Activated CD8-positive, alpha-beta memory T cell treated with anti-CD3 and anti-CD28 coated beads for 48 hours (primary cell): Measurements from ENCODE around the gene NPC1.
"Not testable (repeated sequence)": the region's sequence is repeated elsewhere in the genome, so short reads cannot be mapped to it uniquely, and the experiment has no call there.

Experiments used
- DNase-seq, 3 experiments: peaks; one replicate each; pipeline ENCODE4 v3.0.0-alpha.2; 2020; ENCODE audit warnings: low read depth in 2 of 3, low spot score in 2 of 3

Gene NPC1

DNA sequence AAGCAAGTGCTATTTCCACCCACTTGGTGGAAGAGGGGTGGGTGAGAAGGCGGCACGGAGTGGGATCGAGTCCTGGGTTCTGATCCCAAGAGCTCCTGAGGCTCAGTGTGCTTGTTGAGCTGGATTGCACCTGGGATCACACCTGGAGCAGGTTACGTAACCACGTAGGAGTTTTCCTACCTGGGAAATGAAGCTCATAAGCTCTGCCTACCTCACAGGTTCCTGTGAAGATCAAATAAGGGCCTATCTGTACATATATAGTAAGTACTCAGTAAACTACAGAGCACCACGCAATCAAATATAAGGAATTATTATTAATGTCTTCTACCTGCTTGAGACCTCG is 11.0 kb downstream of the NPC1 start:
- no peak for DNase-seq

DNA sequence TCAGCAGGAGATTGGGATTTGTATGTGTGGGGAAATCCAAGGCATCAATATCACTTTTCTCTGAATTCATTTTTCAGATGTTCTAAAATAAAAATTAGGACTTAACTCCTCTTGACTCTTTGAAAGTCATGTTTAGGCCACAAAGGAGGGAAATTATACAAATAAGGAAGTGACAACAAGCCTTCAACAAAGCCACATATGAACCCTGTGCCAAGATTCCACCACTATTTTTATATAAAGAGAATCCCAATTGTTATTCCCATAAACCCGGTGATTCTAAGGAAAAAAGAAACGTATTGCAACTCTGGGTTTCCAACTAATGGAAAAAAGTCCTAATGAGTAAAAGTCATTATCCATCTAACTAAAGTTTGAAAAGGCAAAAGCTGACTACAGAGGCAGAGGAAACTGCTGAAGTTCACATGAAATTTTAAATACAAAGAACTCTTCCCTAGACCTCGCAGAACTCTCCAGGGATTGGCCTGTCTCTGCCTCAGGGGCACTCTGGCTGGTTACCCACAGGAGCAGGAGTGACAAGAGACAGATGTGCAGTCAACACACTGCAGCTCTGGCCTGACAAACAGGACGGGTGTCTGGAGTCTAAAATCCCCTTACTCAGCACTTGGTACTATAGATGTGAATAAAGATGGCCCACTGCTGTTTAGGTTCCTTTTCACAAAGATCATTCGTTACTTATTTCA is 11.5 kb downstream of the NPC1 start:
- no peak for DNase-seq

DNA sequence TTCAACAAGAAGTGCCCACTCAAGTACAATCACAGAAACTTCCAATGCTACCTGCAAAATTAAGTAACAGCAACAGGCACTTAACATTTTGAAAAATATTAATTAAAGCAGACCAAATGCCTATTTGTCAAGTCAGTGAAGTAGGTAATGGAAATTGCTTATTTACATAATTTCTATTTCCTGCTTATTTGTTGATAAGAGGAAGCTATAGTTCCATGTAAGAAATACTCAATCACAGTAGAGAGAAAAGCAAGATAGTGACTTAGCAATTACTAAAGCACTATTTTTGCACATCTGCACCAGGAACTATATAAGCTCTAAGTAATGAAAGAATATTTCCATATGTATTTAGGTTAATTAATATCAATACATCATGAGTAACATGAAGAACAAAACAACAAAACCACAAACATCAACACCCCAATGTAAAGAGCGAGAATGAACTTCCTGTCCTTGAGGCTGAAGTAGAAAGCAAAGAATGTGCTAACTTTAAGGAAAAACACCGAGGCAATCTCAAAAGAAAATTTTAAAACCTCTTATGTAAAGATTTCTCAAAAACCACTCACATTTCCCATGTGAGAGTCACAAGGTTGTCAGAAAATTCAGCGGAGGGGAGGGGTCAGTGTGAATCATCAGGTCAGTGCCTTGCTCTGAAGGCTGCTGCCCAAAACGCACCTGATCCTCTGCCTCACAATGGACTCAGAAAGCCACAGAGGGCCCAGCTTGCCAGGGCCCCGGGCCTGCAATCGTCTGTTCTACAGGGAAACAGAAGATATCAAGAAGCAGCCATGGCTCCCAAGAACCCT is 12.5 kb downstream of the NPC1 start:
- no peak for DNase-seq

DNA sequence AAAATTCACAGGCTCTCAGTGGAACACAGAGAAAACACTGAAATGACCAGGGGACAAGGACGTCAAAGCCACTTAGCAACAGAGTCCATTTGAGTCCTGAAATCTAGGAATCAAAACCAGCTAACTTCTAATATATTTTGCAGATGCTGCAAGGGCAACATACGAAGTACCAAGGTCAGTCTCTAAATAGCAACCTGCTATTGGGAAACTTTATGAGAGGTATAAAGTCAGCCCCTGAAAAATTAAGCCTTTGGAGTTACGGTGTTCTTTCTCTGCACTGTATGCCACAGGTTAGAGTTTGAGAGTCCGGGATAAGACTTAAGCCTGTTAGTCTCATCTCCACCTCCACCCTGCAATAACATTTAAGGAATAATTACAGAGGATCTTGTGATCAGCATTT is 13.3 kb downstream of the NPC1 start:
- DNase-seq = no peak

DNA sequence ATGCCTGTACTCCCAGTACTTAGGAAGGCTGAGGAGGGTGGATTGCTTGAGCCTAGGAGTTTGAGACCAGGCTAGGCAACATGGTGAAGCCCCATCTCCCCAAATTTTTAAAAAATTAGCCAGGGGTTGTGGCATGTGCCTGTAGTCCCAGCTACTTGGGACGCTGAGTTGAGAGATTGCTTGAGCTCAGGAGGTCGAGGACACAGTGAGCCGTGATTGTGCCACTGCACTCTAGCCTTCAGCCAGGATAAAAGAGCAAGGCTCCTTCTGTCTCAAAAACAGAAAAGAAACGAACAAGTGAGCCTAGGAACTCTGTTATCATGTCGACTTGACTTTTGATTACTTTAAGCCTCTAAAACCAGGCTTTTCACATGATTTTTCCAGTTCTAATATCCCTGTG is 13.7 kb downstream of the NPC1 start:
- no peak for DNase-seq

DNA sequence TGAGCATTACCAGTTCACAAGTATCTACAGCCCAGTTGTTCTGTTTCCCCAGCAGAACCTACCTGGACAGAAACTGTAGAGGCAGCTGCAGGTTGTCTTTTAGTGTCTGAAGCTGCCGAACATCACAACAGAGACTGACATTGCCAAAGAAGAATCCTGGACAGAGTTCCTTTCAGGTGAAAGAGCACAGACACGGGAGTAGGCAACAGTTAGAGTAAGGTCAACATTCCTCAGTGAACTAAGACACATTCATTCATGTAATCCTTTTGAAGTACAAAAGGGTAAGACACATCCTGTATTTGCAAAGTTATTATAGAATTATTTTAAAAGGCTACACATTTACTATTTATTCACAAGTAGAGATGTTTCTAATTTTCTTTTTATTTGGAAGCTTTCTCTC is 14.3 kb downstream of the NPC1 start:
- no peak for DNase-seq

DNA sequence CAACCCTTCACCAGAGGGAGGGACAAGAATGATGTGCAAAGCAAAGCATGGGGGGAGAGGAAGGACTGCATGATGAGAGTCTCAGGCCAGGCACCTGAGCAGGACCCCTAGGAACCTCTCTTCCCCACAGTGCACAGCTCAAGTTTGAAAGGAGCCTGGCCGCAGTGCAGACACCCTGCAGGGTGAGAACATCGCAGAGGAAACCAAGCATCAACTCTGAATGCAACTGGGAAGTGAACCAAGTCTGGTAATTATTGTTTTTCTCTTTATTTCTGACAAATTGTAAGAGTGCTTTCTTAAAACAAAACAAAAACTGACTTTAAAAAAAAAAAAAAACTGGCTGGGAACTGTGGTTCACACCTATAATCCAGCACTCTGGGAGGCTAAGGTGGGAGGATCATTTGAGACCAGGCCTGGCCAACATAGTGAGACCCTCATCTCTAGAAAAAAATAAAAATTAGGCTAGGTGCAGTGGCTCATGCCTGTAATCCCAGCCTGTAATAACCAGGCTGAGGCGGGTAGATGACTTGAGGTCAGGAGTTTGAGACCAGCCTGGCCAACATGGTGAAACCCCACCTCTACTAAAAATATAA is 15.3 kb downstream of the NPC1 start:
- DNase-seq = no peak

DNA sequence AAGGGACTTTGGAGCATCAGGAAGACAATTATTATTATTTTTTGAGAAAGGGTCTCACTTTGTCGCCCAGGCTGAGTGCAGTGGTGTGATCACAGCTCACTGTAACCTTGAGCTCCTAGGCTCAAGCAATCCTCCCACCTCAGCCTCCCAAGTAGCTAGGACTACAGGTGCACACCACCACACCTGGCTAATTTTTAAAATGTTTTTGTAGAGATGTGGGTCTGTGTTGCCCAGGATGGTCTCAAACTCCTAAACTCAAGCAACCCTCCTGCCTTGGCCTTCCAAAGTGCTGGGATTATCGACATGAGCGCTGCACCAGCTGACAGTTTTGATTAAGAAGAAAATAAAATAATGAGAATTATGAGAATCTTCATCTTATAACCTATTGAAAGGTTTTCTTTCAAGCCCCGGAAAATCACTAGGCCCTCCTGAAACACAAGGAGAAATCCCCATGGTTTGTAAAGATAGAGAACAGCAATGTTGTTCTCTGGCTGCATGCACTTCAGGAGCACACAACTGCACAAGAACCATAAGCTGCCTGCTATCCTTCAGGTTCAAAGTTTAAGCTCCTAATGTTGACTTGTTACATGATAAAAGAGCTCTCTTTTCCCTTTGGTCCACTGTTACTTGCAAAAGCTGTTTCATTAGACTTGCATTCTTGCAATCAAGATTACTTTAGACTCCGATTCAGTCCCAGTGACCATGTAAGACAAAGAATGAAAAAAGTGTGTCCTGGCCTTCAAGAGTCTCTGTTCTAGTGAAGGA is 16.8 kb downstream of the NPC1 start:
- no peak for DNase-seq

DNA sequence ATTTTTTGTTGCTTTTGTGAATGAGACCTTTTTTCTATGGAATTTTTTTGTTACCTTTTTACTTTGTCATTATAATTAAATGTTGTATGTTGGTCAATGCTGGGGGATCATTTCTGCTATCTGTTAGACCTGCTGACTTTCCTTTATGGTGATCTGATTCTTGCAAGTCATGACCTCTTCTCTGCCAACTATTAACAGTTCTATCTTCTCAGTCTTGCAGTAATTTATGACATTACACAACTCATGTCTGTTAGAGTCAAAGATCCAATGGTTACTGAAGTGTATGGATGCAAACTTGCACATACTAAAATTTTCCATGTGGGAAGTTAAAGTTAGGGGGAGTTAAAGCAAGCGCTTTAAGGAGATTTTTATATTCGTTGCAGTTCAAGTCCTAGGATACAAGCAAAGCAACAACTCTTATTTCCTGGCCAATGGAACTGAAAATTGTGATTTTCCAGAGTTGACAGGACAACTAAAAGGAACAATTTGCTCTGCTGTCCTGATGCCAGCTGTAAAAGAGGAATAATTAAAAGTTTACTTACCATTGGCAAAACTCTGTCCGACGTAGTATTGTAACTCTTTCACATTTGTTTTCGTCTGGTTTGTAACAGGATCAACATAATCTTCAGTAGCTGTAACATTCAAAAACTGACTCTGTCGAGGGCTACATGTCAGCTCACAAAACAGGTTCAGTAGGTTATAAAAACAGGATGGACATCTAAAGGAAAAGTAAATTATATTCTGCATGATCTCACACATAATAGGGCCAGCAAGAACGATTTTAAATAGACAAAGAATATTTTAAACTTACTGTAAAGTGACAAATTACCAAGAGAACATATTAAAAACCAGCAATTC is 17.8 kb downstream of the NPC1 start:
- no peak for DNase-seq

DNA sequence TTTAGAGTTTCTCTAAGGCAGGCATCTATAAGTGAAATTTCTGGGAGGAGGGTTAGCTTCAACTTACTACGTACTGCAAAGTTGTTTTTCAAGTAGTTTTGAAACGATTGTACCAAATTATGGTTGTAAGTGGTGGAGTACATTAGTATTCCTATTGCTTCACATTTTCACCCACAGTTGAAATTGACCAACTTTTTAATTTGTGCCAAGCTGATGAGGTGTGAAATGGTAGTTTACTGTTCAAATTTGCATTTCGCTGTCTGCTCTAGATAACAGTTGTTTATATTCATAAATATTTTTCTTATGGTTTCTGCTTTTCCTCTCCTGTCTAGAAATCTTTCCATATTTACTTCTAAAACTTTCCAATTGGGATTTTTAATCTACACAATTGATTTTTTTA is 18.6 kb downstream of the NPC1 start:
- no peak for DNase-seq

DNA sequence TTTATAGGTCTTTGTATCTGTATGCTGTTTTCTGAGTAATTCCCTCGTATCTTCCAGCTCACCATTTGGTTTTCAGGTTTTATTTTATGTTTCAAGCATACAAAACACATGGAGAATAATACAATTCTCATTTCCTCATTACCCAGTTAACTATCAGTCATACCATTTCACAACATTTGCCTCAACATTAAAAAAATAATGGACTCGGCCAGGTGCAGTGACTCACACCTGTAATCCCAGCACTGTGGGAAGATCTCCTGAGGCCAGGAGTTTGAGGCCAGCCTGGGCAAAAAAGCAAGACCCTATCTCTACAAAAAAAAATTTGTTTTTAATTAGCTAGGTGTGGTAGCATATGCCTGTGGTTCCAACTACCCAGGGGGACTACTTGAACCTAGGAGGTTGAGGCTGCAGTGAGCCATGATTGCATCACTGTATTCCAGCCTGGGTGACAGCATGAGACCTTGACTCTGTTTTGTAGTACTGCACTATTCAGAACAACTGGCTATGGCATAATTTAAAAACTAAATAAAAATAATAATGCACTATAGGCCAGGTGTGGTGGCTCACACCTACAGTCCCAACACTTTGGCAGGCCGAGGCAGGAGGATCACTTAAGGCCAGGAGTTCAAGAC is 20.3 kb downstream of the NPC1 start:
- DNase-seq = no peak

DNA sequence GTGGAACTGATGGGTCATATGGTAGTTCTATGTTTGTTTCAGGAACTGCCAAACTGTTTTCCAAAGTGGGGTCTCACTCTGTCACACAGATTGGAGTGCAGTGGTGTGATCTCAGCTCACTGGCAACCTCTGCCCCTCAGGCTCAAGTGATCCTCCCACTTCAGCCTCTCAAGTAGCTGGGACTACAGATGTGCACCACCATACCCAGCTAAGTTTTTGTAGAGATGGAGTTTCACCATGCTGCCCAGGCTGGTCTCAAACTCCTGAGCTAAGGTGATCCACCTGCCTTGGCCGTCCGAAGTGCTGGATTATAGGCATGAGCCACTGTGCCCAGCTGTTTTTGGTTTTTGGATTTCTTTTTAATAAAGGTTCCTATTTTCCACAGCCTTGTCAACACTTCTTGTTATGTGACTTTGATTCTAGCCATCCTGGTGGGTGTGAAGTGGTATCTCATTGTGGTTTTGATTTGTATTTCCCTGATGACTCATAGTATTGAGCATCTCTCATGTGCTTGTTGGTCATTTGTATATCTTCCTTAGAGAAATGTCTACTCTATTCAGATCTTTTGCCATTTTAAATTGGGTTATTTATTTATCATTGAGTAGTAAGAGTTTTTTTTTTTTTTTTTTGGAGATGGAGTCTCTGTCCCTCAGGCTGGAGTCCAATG is 22.8 kb downstream of the NPC1 start:
- no peak for DNase-seq

DNA sequence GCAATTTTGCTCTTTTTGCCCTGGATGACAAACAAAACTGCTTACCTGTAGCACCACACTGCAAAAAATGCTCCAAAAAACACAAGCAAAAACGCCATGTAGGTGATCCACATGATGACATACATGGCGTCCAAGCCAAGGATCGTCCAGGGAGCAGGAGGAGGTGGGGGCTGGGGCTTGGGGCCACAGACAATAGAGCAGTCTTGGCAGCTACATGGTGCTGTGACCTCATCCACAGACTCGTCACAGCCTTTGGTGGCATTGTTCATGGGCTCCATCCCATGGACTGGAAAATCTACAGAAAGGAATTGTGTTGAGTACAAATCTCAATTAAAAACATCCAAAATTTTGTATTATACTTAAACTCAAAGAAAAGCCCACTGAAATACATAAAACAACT is 26.1 kb downstream of the NPC1 start:
- DNase-seq = no peak

DNA sequence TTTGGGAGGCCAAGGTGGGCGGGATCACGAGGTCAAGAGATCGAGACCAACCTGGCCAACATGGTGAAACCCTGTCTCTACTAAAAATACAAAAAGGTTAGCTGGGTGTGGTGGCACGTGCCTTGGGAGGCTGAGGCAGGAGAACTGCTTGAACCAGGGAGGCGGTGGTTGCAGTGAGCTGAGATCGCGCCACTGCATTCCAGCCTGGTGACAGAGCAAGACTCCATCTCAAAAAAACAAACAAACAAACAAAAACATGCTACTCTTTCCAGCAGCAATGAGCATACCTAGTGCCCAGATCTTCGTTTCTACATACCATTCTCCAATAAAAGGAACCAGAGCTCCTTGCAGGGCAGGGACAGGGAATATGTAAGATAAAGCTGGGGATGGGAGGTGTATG is 28.8 kb downstream of the NPC1 start:
- DNase-seq = not testable (repeated sequence)

DNA sequence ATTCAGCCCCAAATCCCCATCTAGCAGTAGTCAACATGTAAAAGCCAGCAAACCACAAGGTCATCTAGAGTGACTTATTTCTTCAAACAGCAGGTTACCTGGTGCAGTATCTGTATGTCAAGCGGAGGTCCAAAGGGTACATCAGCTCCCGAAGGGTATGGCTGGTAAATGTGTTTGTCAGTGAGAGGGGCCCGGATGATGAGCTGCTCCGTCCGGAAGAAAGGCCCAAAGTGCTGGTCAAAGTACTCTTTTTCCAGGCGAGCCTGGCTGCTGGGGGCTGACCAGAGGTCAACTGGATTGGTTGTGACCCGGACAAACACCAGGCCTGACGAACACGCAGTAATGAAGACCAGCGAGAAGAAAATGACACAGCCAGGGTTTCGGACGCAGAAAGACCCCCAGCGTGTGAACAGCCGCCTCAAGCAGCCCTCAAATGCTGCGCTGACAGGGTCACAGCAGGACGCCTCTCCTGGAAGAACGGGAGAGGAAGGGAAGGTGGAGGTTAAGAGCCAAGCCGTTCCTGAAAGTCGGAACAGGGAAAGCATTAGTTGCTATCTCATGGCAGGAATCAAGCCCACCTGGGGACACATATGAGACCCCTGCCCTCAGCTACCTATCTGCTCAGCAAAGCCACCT is 30.0 kb downstream of the NPC1 start:
- no peak for DNase-seq

DNA sequence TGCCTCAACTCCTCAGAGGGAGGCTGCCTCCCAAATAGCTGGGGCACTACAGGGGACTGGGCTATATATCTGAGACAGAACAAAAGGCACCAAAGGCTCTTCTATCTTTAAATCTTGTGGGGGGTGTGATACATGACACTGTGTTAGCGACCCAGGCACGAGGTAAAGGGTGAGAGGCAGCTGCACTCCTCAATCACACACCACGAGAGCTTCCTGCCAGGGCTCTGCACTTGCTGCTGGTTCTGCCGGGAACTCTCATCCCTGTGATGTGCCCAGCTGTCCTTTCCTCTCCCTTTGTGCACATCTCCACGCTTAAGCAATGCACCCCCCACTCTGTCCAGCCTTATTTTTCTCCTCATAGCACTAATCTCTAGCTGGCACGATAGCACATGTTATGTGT is 32.4 kb downstream of the NPC1 start:
- no peak for DNase-seq

DNA sequence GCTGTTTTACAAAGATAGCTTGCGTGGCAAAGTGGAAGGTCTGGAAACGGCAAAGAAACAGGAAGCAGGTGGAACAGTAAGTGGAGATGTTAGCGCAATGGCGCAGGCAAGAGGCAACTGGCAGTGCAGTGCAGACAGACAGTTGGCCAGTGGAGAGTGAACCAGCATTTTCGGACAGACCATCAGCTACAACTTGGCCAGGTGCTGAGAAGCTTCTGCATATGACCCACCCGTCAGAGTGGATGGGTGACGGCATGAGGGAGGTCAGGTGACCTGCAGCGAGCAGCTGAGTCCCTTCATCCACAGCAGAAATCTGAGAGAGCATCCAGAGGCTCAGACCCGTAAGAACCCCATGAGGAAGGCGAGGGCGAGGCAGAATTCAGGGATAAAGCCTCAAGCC is 33.8 kb downstream of the NPC1 start:
- DNase-seq = no peak

DNA sequence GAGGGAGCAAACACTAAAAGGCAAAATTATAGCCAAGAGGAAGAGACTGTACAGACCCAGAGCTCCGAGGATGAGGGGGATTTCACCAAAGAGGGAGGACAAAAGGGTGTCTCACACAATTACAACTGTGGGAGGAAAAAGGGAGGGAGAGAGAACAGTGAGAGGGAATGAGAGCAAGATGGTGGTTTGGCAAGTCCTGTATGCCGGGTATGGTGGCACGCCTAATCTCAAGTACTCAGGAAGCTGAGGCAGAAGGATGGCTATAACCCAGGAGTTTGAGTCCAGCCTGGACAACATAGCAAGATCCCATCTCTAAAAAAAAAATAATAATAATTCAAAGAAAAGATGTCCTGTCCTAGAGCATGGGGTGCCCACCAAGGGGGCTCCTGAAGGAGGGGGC is 34.3 kb downstream of the NPC1 start:
- DNase-seq = no peak

DNA sequence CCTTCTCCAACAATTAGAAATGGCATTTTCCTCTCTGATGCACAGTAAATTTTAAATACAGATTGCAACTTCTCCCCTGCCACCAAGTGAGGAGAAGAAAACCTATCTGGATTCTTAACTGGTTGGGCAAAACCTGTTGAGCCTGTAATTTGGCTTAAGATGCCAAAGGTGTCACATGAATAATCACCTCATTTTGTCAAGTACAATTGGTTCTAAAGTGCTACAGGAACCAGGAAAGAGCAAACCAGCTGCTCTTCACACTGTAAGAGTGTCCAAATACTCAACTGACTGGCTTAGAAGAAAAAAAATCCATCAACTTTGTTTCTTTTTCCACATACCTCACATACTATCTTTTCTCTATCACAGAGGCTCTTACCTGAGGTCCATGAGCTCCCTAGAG is 35.4 kb downstream of the NPC1 start:
- DNase-seq = no peak
